Fibroblast of the conjunctiva (primary cell): ENCODE data around the gene PRSS50.

Experiments used
- DNase-seq: peaks from one replicate; pipeline ENCODE4 v3.0.0-alpha.2; 2010; ENCODE audit warnings: low read depth

The PRSS50 gene

GRCh38 chr3:46692566-46692990 is 25.1 kb downstream of the PRSS50 start:
- DNase-seq, result no peak

- DNase-seq, result no peak
Measured at GRCh38 chr3:46690798-46691197, 26.9 kb downstream of the PRSS50 start.

GRCh38 chr3:46685446-46685845 is 32.2 kb downstream of the PRSS50 start:
- DNase-seq, result no peak

GRCh38 chr3:46684891-46685290 is 32.8 kb downstream of the PRSS50 start:
- DNase-seq, result no peak

GRCh38 chr3:46682974-46683373 is 34.7 kb downstream of the PRSS50 start:
- DNase-seq, result no peak

- DNase-seq, result no peak
Measured at GRCh38 chr3:46681856-46682540, 35.7 kb downstream of the PRSS50 start.

GRCh38 chr3:46681387-46681786 is 36.3 kb downstream of the PRSS50 start:
- DNase-seq, result no peak

GRCh38 chr3:46680298-46680826 is 37.3 kb downstream of the PRSS50 start:
- DNase-seq, result no peak

GRCh38 chr3:46679681-46680080 is 38.0 kb downstream of the PRSS50 start:
- no peak for DNase-seq

GRCh38 chr3:46678280-46678679 is 39.4 kb downstream of the PRSS50 start:
- DNase-seq, result no peak

GRCh38 chr3:46677411-46677726 is 40.3 kb downstream of the PRSS50 start:
- no peak for DNase-seq

- DNase-seq, result no peak
Measured at GRCh38 chr3:46676601-46677410, 40.9 kb downstream of the PRSS50 start.

GRCh38 chr3:46675843-46676567 is 41.7 kb downstream of the PRSS50 start:
- DNase-seq, result no peak

- DNase-seq, result no peak
Measured at GRCh38 chr3:46675426-46675825, 42.2 kb downstream of the PRSS50 start.

GRCh38 chr3:46674031-46674845 is 43.4 kb downstream of the PRSS50 start:
- no peak for DNase-seq

- no peak for DNase-seq
Measured at GRCh38 chr3:46673151-46674030, 44.3 kb downstream of the PRSS50 start.

GRCh38 chr3:46672349-46672695 is 45.3 kb downstream of the PRSS50 start:
- DNase-seq, result no peak

GRCh38 chr3:46671541-46672348 is 45.9 kb downstream of the PRSS50 start:
- no peak for DNase-seq

- no peak for DNase-seq
Measured at GRCh38 chr3:46670891-46671427, 46.7 kb downstream of the PRSS50 start.
